IPS-NIHi11 (cell line): ENCODE measurements around the gene AP1S3.
"Not testable (repeated sequence)": the region's sequence is repeated elsewhere in the genome, so short reads cannot be mapped to it uniquely, and the experiment has no call there.

ENCODE experiments used
- DNase-seq: peaks from one replicate; pipeline ENCODE4 v3.0.0; 2012; ENCODE audit warnings: mixed read lengths, low spot score

AP1S3 gene

DNA sequence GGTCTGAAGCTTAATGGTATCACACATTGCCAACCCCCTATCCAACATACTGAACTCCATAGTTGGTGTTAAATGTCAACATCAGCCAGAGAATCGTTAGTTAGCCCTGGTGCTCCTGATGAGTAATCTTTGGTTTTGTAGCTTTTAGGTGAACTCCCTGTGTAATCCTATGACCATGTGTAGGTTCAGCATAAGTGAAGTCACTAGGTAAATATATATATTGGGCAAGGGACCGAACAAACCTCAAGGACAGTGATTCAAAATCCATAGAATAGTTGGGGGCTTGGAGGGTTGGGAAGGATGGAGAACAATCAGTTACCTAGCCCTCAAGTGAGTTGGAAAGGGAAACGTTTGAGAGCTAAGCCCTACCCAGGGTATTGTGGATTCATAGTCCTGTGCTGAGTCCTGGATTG is 16.0 kb upstream of the AP1S3 start:
- no peak for DNase-seq

DNA sequence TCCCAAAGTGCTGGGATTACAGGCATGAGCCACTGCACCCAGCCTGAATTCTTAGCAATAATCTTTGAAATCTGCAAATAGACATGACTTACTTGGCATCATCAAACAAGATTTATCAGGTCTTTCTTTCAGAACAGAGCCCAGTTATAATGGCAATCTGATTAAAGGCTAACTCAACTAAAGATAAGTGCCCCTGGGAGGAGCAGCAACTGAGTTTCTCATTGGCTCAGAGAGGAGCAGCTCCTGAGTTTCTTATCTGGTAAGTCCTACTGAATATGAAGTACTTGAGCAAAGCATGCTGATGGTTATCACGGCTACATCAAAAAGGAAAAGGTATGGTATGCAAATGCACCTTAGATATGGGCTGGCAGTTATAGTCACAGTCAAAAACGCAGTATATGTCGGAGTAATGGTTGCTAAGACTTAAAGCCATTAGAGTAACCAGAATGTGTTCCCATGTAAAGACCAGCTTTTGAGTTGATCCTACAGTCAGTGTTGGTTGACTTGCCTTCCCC is 15.0 kb upstream of the AP1S3 start:
- DNase-seq: no peak

DNA sequence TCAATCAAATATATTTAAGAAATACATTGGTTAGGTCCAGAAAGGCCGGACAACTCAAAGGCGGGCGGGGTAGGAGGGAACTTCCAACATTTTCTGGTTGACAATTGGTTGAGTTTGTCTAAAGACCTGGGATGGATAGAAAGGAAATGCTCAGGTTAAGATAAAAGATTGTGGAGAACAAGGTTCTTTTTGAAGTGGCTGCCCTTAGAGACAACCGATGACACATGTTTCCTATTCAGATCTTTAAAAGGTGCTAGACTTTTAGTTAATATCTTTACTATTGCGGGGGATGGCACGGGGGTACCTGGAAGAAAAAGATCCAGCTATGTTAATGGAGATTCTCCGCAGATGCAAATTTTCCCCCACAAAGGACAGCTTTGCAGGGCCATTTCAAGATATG is 10.0 kb upstream of the AP1S3 start:
- DNase-seq: no peak

DNA sequence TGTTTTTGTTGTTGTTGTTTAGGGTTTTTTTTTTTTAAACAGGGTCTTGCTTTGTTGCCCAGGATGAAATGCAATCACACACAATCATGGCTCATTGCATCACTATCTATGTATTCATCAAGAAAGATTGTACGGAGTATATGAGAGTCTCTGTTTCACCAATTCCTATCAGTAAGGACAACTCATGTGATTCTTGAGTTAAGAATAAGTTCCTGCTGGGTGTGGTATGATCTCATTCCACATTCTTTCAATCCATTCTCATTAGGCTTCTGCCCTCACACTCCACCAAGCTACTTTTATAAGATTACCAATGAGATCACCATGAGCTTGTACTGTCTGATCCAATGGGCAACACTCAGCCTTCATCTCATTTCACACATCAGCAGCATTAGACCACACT is 9.1 kb upstream of the AP1S3 start:
- DNase-seq: no peak

DNA sequence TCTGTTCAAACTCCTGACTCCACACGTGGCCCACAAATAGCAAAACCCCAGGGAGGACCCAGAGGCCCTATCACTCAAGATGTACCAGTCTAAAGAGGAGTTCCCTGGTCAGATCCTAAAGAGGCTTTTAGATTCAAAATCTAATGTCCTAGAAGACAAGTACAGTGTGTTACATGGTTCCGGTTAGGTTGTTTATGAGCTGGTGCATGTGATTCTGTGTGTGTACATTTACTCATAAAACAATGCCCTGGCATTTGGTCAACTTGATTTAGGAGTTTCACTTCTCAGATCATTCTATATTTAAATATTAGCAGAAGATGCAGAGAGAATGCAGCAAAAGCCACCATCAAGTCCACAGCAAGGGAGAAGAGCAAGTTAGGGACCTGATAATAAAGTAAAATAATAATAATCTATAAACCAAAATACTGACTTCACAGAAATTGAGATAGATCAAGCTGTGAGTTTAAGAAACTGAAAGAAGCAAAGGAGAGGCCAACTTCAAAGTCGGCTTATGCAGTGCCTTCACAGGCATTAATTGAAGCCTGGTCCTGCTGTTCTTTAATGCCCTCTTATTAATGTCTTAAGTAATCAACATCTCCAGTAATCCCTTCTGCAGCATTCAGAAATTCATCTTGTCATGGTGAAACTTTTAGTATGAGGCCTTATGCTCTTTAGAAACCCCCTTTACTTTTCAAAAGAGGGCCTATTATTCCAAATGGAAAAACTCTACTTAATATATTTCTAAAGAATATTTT is 4.2 kb upstream of the AP1S3 start:
- DNase-seq: no peak

DNA sequence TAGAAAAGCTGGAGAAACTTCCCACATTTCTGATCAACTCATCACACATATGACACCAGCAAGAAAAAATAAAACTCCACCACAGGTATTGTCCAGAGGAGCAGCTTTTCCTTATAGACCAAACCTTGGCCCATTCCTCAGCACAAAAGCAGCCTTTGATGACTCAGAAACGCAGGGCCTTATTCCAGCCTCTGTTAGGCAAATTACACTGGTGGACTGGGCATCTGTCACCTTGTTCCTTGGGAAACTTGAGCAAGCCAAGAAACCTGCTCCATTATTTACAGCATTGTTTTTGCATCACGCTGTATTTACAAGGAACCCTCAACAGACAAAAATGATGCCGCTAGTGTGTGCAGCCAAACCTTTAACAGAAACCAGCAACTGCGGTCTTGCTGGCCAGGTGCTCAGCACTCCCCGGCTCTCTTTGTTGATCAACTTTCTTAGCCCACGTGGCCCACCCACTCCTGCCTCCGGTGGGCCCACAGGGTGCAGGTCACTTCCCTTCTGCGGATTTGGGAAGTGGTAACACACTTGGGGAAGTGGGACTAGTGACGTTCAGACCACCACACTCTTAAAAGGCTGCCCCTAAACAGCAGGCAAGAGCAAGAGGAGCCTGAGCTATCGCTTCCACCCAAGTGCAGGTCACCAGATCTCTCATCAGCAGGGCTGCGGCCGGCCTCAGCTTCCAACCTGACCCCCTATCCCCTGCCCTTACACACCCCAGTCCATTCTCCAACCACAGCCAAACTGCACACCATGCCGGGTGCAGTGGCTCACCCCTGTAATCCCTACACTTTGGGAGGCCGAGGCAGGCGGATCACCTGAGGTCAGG is 1.5 kb downstream of the AP1S3 start:
- DNase-seq: no peak

DNA sequence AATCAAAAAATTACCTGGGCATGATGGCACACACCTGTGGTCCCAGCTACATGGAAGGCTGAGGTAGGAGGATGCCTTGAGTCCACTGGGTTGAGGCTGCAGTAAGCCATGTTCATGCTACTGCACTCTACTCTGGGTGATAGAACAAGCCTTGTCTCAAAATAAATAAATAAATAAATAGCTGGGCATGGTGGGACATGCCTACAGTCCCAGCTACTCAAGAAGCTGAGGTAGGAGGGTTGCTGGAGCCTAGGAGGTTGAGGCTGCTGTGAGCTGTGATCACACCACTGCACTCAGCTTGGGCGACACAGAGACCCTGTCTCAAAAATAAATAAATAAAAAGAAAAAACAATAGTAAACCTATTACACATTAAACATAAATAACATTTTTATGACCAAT is 3.0 kb downstream of the AP1S3 start:
- no peak for DNase-seq

DNA sequence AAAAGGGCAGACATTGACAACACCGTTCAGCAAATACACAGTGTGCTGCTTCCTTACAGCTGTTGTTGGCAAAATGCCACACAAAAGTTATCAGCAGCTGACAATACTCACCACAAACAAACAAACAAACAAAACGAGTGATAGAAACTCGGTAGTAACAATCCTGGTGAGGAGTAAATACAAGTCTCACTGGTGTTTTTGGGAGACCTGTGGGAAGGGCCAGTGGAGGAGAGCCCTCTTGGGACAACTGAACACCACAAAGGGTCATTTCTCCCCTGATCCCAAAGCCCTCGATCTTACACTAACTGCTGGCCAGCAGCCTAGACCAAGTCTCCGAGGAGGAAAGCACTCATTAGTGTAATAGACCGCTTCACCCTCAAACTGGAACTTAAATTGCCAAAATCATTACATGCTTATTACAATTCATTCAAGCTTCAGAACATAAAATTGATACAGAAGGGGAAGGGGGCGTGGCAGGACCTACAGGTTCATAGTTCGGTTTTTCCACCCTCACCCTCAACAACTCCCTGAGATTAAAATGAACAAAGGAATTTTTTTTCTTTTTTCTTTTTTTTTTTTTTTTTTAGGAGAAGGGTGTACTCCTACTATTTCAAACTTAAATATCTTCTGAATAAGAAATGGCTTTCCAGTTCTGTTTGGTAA is 5.0 kb downstream of the AP1S3 start:
- no peak for DNase-seq

DNA sequence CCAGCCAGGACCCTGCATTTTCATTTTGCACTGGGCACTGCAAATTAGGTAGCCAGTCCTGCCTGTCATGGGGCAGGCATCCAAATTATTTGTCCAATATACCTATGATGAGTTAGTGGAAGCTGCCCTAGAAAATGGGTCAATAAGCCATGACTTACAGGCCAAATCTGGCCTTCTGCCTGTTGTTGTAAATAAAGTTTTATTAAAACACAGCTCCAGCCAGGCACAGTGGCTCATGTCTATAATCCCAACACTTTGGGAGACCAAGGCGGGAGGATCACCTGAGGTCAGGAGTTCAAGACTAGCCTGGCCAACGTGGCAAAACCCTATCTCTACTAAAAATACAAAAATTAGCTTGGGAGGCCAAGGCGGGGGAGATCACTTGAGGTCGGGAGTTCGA is 8.3 kb downstream of the AP1S3 start:
- DNase-seq: no peak

DNA sequence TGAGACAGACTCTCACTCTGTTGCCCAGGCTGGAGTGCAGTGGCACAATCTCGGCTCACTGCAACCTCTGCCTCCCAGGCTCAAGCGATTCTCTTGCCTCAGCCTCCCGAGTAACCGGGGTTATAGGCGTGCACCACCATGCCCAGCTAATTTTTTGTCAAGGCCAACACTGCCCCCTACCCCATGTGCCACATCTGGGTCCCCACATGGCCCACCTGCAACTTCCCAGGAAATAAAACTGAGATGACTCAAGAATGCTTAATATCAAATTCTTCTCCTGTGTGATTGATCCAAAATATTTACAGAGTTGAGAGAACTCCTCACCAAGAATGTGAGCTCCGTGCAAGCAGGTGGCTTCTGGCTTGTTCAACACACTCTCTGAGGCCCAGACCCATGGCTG is 9.1 kb downstream of the AP1S3 start:
- DNase-seq: no peak

DNA sequence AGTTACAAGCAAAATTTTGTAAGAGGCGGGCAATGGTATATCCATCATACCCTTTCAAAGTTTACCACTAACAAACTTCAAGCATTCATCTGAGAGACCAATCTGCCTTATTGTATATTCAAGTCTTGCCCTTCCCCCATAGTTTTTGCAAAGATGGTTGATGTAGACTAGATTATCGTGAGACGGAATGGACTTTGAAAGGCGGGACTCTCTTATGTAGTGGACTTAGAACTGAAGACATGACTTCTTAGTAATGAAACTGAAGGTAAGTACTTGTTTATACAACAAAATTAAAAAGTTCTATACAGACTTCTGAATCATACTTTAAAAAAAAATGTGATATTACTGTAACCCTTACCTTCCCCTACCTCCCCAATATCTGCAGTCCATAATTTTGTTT is 10.4 kb downstream of the AP1S3 start:
- no peak for DNase-seq

DNA sequence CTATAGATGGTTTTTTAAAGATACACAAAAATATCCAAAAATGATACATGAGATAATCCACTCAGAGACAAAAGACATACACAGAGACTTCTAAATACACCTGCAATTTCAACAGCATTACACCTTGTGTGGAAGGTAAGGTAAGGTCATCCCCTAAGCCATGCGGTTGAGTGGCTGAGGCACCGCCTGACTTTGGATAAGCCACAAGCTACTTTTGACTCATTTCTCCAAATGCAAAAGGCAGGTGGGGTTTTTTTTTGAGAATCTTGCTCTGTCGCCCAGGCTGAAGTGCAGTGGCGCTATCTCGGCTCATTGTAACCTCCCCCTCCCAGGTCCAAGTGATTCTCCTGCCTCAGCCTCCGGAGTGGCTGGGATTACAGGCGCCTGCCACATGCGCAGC is 13.1 kb downstream of the AP1S3 start:
- no peak for DNase-seq

DNA sequence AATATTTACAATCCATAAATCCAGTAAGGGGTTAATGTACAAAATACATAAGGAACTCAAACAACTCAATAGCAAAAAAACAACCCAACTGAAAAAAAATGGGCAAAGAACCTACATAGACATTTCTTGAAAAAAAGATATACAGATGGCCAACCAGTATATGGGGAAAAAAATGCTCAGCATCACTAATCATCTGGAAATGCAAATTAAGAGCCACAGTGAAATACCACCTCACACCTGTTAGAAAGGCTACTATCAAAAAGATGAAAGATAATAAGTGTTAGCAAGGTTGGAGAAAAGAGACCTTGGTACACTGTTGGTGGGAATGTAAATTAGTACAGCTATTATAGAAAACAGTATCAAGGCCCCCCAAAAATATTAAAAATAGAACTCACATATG is 14.6 kb downstream of the AP1S3 start:
- DNase-seq: no peak

DNA sequence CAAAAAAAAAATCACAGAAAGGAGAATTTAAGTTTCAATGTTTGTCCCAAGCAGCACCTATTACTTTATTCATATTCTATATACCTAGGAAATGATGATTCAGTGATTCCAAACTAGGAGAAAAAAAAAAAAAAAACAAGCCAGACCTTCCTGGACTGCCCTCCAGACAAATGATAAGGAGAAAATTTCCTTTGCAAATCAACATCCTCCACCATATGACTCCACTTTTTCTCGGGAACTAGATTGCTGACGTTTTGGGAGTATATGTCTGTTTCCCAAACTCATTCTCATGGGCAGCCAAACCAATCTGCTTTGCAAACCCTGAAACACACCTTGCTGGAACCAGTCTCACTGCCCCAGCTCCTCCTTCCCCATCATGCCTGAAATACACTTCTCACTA is 16.8 kb downstream of the AP1S3 start:
- DNase-seq: no peak

DNA sequence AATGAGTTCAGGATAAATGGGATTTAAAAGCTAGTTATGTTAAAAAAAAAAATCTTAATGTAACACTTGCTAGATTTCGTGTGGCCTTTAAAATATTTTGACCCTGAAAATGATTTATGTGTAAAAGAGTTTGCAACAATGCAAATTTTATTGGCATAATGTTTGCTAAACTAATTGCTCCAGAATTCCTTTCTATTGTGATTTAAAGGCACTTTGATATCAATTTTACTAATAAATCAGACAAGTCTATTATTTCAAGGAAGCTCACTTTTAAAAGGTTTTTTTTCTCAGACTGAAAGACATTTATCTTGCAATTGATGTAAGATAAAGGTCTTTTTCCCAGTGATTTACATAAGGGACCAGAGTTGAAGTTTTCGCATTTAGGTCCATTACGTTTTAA is 17.5 kb downstream of the AP1S3 start:
- no peak for DNase-seq

DNA sequence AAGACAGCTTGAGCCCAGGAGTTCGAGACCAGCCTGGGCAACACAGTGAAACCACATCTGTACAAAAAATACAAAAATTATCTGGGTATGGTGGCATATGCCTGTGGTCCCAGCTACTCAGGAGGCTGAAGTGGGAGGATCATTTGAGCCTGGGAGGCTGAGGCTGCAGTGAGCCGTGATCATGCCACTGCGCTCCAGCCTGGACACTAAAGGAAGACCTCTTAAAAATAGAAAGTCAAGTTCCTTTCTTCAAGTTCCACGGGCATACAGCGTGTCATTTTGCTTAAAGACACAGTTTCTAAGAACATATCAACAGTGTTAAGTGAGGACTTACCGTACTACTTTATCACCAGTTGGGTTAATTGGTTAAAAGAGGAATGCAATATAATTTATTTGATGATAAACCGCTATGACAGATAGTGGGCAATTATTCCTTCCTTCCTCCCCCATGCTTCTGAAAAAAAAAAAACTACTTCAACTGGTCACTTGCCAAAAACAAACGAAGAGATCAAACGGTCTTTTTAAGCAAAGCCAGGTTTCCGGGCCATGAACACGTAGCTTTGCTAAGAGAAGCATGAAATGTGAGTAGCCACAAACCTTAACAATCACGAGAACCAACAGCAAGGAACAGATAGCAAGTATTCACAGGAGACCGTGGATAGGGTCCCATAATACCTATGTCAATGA is 21.4 kb downstream of the AP1S3 start:
- no peak for DNase-seq

DNA sequence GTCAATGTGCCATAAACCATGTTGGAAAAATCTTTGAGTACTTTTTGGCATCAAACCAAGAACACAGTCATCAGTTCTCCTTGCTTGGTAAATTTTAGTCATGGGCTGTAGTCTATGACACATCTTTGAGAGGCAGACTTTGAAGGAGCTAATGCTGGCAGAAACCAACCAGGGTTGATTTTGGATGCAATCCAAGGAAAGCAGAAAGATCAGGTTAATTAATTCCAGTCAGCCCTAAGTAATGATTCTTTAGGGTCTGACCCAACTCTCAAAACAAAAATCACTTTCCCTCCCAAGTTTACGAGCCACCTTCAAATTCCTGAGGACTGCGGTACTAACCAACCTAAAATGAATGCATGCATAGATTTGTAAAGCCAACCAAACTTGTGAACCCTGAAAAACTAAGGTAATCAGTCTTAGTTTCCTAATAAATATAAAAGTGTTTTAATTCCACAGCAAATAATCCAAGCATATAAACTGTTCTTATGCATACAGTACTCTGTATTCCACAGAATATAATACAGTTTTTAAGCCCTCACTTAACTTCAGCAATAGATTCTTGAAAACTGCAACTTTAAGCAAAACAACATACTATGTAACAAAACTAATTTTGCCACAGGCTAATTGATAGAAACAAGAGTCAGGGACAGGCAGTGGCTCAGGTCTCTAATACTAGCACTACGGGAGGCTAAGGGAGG is 22.0 kb downstream of the AP1S3 start:
- DNase-seq: no peak

DNA sequence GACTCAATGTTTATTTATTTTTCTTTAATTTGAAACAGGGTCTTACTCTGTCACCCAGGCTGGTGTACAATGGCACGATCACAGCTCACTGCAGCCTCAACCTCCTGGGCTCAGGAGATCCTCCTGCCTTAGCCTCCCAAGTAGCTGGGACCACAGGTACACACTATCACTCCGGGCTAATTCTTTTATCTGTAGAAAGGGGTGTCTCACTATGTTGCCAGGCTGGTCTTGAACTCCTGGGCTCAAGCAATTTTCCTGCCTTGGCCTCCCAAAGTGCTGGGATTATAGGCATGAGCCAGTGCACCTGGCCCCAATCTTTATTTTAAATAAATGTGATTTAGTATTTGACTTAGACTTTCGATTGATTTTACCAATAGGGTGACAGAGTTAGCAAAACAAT is 22.6 kb downstream of the AP1S3 start:
- not testable (repeated sequence) for DNase-seq

DNA sequence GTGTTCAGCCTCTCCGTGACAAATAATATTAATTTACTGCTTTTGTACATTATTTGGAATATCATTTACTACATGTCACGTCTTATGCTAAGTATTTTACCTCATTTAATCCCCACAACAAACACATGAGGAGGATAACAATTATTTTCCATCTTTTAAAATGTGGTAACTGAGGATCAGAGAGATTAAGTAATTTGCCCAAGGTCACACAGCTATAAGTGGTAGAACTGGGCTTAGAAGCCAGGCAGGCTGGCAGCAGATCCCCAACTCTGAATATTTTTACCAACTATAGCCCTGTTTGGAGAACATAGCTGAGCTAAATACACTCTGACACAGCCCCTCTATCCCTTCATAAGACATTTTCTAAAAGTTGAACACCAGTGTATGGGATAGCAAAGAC is 24.1 kb downstream of the AP1S3 start:
- DNase-seq: no peak

DNA sequence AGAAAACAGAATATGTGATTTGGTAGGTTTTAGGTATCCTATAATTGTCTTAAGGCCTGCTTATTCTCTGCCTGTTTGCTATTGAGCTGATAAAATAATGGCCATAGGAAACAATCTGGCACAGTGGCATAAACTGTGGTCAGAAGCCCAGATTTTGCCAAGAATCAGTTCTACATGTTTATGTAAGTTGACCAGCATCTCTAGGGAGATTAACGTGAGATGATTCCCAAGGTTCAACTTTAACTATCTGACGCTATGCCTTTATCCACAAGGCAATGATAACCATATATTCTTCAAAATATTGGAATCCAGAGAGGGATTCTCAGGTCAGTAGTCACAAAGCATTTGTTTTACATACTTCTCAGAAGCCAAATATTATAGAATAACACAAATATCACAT is 25.6 kb downstream of the AP1S3 start:
- DNase-seq: no peak

DNA sequence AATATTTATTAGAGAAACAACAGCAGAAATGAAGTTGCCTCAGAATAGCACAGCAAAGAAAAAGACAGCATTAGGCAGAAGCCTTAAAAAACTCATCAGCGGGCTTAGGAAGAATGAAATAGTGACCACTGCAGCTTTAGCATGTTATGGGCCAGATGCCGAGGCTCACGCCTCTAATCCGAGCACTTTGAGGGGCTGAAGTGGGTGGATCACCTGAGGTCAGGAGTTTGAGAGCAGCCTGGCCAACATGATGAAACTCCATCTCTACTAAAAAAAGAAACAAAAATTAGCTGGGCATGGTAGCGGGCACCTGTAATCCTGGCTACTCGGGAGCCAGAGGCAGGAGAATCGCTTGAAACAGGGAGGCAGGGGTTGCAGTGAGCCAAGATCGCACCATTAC is 32.4 kb downstream of the AP1S3 start:
- no peak for DNase-seq

DNA sequence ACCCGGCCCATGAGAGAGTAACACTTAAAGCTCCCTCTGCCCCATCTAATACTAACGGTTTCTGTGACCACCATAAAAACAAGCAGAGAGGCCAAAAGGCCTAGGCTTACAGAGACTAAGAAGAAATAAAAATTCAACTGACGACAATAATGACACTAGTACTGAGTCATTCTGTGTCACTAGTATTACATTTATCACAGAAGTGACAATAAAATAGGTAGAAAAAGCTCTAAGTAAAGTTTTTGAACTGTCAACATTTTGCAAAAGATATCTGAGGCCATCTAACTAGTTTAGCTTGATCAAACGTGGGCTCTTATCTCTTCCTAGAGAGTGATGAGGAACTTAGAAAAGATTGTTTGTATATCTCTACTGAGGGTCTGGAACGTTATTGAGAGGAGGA is 35.6 kb downstream of the AP1S3 start:
- no peak for DNase-seq
